Fibroblast of skin of abdomen (primary cell): ENCODE measurements around the gene ERCC4.

Source experiments
- DNase-seq: peaks from one replicate; pipeline ENCODE4 v3.0.0-alpha.2; 2013

The ERCC4 gene

DNA sequence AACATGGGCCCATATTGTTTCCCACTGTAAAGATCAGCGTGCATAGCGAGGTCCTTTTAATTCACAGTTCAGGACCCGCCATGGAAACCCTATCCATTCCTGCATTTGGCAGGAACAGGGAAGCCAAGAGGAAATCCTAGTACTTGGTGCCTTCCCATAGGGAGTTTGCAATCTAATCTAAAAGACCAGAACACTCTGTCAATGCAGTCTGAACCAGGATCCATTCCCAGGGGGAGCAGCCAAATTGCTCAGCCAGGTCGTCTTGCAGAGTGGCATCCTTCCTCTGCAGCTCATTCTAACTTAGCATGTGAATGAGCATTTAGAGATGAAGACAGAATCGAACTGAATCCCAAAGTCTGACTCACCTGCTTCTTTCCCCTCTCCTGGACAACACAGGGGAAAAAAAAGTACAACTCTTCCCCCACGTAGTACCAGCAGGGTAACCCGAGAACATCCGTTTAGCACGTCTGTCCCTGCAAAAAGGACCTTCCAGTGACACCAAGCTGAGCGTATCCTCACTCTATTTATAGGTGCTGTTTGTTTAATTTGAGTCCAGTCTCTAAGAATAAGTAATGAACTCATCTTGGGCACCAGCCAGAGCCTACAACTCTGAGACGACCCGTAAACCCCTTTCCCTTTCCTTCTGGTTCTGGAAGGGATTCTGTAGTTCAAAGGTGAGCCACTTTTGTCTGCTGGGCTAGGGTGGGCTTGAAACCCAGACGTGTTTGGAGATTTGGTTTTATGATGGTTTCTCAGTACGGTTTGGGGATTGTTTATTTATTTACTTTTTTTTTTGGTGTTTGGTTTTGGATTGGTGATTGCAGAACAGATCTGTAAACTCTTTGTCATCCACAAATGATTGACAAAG is 74.5 kb downstream of the ERCC4 start:
- DNase-seq: no peak

DNA sequence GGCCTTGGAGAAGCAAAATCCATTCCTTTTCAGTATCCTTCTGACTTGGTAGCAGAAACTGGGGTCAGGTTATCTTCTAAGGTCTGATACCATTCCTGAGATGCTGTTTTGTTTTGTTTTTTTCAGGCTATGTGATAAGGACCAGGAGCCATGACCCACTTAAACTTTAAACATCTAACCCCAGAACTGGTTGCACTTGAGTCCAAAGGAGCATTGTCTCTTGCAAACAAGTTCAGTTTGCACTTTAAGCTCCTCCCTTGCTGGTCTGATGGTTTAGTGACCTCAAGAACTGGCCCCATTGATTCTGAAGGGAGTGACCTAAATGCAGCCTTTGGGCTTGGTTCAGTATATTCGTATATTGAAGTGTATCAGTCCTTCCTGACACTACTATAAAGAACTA is 75.2 kb downstream of the ERCC4 start:
- no peak for DNase-seq

DNA sequence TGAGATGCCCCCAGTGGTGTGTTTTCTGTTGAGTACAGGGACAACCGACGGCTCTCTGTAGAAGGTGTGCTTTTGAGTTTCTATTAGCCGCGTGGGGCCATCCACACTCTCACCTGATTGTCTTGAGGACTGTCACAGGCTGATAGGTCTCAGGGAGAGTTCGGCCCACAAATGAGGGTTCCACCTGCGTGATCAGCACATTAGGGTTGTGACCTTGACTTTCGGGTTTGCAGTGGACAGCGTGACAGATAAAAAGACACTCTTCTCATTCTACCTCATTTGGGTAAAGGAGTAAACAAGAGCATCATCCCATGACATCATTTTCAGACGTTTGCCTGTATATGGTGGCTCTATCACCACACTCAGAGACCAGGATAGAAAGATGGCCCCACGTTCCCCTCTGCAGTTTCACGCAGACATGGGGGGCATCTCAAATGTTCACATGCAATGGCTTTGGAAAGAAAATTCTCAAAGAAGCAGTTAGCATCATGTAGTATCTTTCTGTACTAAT is 76.9 kb downstream of the ERCC4 start:
- DNase-seq: no peak

GRCh38 chr16:13997526-13997925 is 77.6 kb downstream of the ERCC4 start:
- no peak for DNase-seq

- DNase-seq: no peak
Observed at GRCh38 chr16:13997933-13998332, 78.0 kb downstream of the ERCC4 start.

DNA sequence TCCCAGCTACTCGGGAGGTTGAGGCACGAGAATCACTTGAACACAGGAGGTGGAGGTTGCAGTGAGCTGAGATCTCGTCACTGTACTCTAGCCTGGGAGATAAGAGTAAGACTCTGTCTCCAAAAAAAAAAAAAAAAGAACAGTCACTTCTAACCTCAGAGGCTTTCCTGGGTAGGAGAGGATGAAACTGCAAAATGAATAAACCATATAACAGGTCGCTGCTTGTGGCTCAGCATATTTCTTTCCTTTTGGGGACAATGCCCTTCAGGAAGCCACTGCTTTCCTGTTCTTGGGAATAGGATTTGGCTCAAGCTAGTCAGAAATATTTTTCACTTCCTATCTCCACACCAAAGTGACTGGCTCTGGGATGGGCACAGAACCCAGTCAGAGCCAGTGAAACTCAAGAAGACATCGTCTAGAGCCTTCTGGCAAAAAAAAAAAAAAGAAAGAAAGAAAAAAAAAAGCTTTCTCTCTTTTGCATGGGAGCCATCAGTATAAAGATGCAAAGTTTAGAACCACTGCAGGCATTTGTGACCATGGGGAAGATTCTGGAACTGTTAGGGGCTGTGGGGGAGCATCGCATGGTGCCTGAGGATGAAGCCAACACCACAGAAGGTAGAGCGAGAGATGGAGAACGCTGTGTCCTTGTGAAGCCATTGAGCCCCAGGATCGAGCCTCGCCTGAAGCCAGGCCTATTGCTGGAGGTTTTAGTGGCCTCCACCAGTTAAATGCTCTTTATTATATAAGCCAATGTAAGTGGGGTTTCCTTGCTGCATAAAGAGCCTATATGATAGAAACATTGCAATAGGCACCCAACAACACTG is 79.3 kb downstream of the ERCC4 start:
- DNase-seq: no peak

- no peak for DNase-seq
Observed at GRCh38 chr16:13999895-14000425, 80.0 kb downstream of the ERCC4 start.

- no peak for DNase-seq
Observed at GRCh38 chr16:14001521-14001920, 81.6 kb downstream of the ERCC4 start.
